ENCODE data around the gene WBP11. TPM values are rescaled to one million over a fixed set of nuclear protein-coding genes. Genes with fewer than 3 reads are reported as not detected.

The WBP11 gene
- total and polyA plus RNA-seq, 2 donors (not counting 3 experiments of a cell fraction or from before 2014, with no cell fraction given), result 11.4 to 77.1 TPM

DNA sequence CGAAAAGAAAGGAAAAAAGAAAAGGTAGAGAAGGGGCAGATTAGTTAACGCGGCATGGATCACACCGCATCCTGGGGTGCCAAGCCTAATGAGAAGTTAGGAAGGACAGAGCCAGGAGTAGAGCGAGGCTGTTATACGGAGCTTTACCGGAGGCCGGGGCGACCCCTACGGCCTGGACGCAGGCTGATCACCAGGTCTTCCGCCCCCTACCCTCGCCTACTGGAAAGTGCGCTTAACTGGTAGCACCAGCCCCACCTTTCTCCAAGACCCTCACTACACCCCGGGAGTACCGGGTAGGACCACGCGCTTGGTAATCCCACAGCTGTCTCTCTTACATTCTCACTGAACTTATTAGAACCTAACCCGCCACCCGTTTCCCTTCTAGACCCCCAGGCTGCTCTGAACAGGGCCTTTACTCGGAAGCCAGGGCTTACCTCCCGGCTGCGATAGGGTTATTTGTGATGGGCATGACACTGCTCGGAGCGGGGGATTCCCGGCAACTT lies 33.8 kb downstream of the WBP11 start:
- intact Hi-C loops (cut with micrococcal nuclease) (no loop called here), dilution Hi-C loops (cut with MboI; ENCODE audit: extremely low pct_ligation_motif_present, low sequenced_read_pairs) (no loop called here)
- FAIRE-seq (no peak), DNase-seq (ENCODE audit: low read depth, low spot score) (no peak)
- peaks cover 7% of the 10 kb centered on the region for H3K4me1 ChIP-seq (ENCODE audit: control insufficient read depth, extremely low read depth, insufficient read depth, low read length)
- BruUV-seq (replicated peaks), result no TSS peak
- peak overlapping the region in 2 of 3 experiments; percentile 70 to 82 for H3K4me3 ChIP-seq (replicated peaks in 1 of 3; ENCODE audit: insufficient read depth in 1 of 3, low read depth in 1 of 3, low read length in 3 of 3)
- H3K9me3 ChIP-seq (replicated peaks; ENCODE audit: control insufficient read depth, insufficient read depth, low read length), result no peaks in the 10 kb centered on the region
- peaks cover 2% of the 10 kb centered on the region for H3K79me2 ChIP-seq (ENCODE audit: control insufficient read depth, insufficient read depth, low read length)
- H3K9ac ChIP-seq (replicated peaks; ENCODE audit: extremely low read depth, insufficient read depth, low read length), result peak overlapping the region; percentile 73
- H3K9me1 ChIP-seq (replicated peaks; ENCODE audit: control insufficient read depth, extremely low read depth, insufficient read depth, low read length), result no peaks in the 10 kb centered on the region
- no peak overlapping the region for H3K27ac ChIP-seq (ENCODE audit: insufficient read depth, low read depth, low read length)
- peak overlapping the region; percentile 59 for H3K4me2 ChIP-seq (ENCODE audit: insufficient read depth, low read length)
- no peaks in the 10 kb centered on the region for H4K20me1 ChIP-seq (replicated peaks; ENCODE audit: control insufficient read depth, extremely low read depth, insufficient read depth, low read length)
- H3K27me3 ChIP-seq (ENCODE audit: control insufficient read depth in 2 of 2, insufficient read depth in 2 of 2, low read length in 2 of 2), result no peaks in the 10 kb centered on the region
- no peaks in the 10 kb centered on the region for H3K36me3 ChIP-seq (ENCODE audit: control insufficient read depth in 2 of 2, extremely low read depth in 1 of 2, insufficient read depth in 2 of 2, low read length in 2 of 2)
- POLR2A ChIA-PET, result interaction anchor here (1.5 to 2.0 kb wide), 2 partner anchors 34 to 35 kb away, joined by 3 to 12 read pairs; partner anchors contain the start of genes C12orf60 and WBP11
- CTCF ChIA-PET, result interaction anchor here (0.7 to 3.3 kb wide), 11 partner anchors 13 to 531 kb away, joined by 3 to 22 read pairs (median 5); partner anchors contain the start of genes ART4, C12orf60, RERG and WBP11
- peak overlapping the region; percentile 52 for H2AFZ ChIP-seq (ENCODE audit: low read depth, low read length)
- no peak for TF ChIP-seq FOS (IDR thresholded peaks at IDR 0.05; ENCODE audit: borderline replicate concordance, insufficient read depth, low read length)
- TF ChIP-seq, protein P1, sequence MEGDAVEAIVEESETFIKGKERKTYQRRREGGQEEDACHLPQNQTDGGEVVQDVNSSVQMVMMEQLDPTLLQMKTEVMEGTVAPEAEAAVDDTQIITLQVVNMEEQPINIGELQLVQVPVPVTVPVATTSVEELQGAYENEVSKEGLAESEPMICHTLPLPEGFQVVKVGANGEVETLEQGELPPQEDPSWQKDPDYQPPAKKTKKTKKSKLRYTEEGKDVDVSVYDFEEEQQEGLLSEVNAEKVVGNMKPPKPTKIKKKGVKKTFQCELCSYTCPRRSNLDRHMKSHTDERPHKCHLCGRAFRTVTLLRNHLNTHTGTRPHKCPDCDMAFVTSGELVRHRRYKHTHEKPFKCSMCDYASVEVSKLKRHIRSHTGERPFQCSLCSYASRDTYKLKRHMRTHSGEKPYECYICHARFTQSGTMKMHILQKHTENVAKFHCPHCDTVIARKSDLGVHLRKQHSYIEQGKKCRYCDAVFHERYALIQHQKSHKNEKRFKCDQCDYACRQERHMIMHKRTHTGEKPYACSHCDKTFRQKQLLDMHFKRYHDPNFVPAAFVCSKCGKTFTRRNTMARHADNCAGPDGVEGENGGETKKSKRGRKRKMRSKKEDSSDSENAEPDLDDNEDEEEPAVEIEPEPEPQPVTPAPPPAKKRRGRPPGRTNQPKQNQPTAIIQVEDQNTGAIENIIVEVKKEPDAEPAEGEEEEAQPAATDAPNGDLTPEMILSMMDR (IDR thresholded peaks at IDR 0.05; ENCODE audit: extremely low read depth in 1 of 2, insufficient read depth in 1 of 2, low read depth in 1 of 2, low read length in 2 of 2), result peak in 1 of 2 donors; percentile 37

GRCh38 chr12:14768823-14769405 lies 34.4 kb downstream of the WBP11 start:
- H3K9ac ChIP-seq (replicated peaks; ENCODE audit: extremely low read depth, insufficient read depth, low read length), result no peak overlapping the region
- ChIA-PET CTCF (interaction anchor here (1.0 to 3.3 kb wide), 8 partner anchors 13 to 531 kb away, joined by 3 to 22 read pairs (median 10); partner anchors contain the start of genes ART4, C12orf60, RERG and WBP11), POLR2A (interaction anchor here (1.5 kb wide), 1 partner anchor 36 kb away, joined by 3 read pairs; no protein-coding TSS in a partner anchor)
- H3K27ac ChIP-seq (ENCODE audit: insufficient read depth, low read depth, low read length), result no peak overlapping the region
- FAIRE-seq (no peak), DNase-seq (ENCODE audit: low read depth, low spot score) (no peak)
- peak overlapping the region; percentile 59 for H3K4me2 ChIP-seq (ENCODE audit: insufficient read depth, low read length)
- no peaks in the 10 kb centered on the region for H3K9me1 ChIP-seq (replicated peaks; ENCODE audit: control insufficient read depth, extremely low read depth, insufficient read depth, low read length)
- H3K9me3 ChIP-seq (replicated peaks; ENCODE audit: control insufficient read depth, insufficient read depth, low read length), result no peaks in the 10 kb centered on the region
- H3K4me3 ChIP-seq (replicated peaks in 1 of 3; ENCODE audit: insufficient read depth in 1 of 3, low read depth in 1 of 3, low read length in 3 of 3), result peak overlapping the region in 2 of 3 experiments; percentile 70 to 82
- H3K36me3 ChIP-seq (ENCODE audit: control insufficient read depth in 2 of 2, extremely low read depth in 1 of 2, insufficient read depth in 2 of 2, low read length in 2 of 2), result no peaks in the 10 kb centered on the region
- peaks cover 7% of the 10 kb centered on the region for H3K4me1 ChIP-seq (ENCODE audit: control insufficient read depth, extremely low read depth, insufficient read depth, low read length)
- TF ChIP-seq MYC (IDR thresholded peaks at IDR 0.05; ENCODE audit: low read depth, low read length) (no peak), GATA2 (IDR thresholded peaks at IDR 0.05; ENCODE audit: insufficient read depth, insufficient read length, low read depth, low read length) (no peak), MAX (IDR thresholded peaks at IDR 0.05; ENCODE audit: insufficient read depth, insufficient read length) (no peak), JUN (IDR thresholded peaks at IDR 0.05; ENCODE audit: borderline replicate concordance, insufficient read depth, insufficient read length, low read depth) (no peak), FOS (IDR thresholded peaks at IDR 0.05; ENCODE audit: borderline replicate concordance, insufficient read depth, low read length) (no peak)
- TF ChIP-seq, protein P1 (IDR thresholded peaks at IDR 0.05; ENCODE audit: extremely low read depth in 1 of 2, insufficient read depth in 1 of 2, low read depth in 1 of 2, low read length in 2 of 2), result no peak
- intact Hi-C loops (cut with micrococcal nuclease), result no loop called here
- no peaks in the 10 kb centered on the region for H3K27me3 ChIP-seq (ENCODE audit: control insufficient read depth in 2 of 2, insufficient read depth in 2 of 2, low read length in 2 of 2)
- no peaks in the 10 kb centered on the region for H4K20me1 ChIP-seq (replicated peaks; ENCODE audit: control insufficient read depth, extremely low read depth, insufficient read depth, low read length)
- BruUV-seq (replicated peaks), result no TSS peak
- H2AFZ ChIP-seq (ENCODE audit: low read depth, low read length), result peak overlapping the region; percentile 52
- no peaks in the 10 kb centered on the region for H3K79me2 ChIP-seq (ENCODE audit: control insufficient read depth, insufficient read depth, low read length)
- dilution Hi-C loops (cut with MboI; ENCODE audit: extremely low pct_ligation_motif_present, low sequenced_read_pairs), result no loop called here
